Measurements from ENCODE around the gene ANO8.
"Not testable (repeated sequence)": the region's sequence is repeated elsewhere in the genome, so short reads cannot be mapped to it uniquely, and the experiment has no call there.

Gene ANO8

DNA sequence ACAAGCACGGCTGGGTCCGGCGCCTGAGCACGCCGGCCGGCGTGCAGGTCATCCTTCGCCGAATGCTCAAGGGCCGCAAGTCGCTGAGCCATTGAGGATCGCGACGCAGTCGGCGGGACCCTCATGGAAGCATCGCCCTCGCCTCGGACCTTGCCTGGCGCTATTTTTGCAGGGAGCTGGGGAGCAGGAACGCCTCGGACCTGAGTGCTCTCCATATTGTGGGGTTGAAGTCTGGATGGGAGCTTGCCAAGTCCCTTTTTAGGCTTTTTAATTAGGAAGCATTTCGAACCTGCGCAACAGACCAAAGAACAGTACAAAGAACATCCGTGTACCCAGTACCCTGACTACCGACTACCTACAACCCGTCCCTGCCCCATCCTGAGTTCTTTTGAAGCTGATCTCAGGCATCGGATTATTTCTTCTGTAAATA, 28.4 kb downstream of the ANO8 start:
- DNase-seq, result no peak

GRCh38 chr19:17305517-17306284, 29.0 kb downstream of the ANO8 start, which contains the start of gene MRPL34:
TSS of gene MRPL34 (plus strand) at chr19:17305872. CDS start at chr19:17305893, 21 bp downstream.
- peak; percentile 98 for DNase-seq

DNA sequence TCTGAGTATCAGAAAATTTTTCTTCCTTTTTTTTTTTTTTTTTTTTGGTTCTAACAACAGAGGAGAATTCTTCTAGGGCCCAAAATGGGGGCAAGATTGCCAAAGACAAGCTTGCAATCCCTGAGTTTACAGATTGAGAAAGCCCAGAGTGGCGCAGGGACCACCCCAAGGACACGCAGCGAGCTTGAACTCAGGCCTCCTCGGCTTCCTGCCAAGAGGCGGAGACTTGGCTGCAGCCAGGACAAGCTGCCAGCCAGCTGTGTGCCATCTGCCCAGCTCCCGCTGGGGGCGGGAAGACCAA, 29.5 kb downstream of the ANO8 start:
- no peak for DNase-seq

DNA sequence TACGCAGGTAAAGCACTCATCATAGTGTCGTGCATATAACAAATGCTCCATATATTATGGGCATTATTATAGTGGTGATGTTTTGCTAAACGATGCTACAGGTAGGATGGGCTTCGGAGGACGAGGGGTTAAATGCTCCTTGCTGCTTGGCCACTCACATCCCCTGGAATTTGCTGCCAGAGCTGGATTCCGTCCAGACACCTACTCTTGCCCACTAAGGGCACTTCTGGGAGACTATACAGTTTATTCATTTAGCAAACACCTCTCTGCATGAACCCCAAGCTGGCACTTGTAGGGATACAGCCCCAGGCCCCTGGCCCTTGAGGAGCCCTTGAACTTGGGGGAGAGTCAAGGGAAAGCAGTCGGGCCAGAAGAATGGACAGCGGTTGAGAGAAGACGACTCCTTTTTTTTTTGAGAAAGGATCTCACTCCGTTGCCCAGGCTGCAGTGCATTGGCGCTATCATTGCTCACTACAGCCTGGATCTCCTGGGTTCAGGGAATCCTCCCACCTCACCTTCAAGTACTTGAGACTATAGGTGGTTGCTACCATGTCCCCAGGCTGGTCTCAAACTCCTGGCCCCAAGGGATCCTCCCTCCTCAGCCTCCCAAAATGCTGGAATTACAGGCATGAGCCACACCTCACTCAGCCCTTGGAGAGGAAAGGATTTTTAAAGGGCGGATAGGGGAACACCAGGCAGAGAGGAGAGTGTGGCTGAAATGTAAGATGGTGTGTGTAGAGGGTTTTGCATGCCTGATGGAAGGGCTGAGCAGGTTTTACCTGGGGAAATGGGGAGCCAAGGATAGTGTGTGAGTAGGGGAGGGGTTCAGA, 30.1 kb downstream of the ANO8 start:
- DNase-seq, result no peak

GRCh38 chr19:17303940-17304267, 30.8 kb downstream of the ANO8 start:
- DNase-seq, result no peak

DNA sequence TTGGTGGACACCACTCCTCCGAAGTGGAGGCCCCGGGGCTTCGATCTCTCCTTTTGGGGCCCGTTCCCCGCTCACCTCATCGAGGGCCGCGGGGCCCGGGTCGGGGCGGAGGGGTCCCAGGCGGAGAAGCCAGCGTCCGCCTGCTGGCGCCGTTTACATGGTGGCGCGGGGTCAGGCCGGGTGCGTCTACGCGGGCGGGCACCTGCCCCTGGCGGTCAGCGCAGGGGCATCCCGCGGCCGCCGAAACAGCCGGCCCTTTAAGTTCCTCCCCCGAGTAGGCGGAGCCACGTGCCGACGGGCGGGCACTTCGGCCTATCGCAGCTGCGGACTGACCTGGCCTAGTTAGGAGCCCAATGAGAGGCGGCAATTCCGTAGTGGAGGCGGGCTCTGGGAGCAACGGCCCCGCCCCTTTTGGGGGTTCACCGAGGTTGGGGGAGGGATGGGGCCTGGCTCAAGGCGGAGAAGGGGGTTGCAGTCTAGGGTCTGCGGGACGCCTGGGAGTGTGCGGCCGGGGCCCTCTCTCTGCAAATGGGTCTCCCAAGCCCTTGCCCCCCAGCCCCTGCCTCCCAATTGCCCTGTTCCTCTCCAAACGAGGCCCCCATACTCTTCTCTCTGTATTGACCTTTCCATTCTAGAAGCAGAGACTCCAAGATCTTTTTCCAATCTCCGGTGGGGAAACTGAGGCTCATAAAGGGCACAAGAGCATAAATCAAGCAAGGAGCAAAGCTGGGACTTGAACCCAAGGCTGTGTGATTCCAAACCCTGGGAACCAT, 31.3 kb downstream of the ANO8 start, which contains the start of gene ABHD8:
Gene ABHD8, minus strand, starts transcription at position 259 of the 773 bp plus-strand sequence. CDS start 1,809 bp downstream, outside the sequence.
- DNase-seq, result peak; percentile 72

DNA sequence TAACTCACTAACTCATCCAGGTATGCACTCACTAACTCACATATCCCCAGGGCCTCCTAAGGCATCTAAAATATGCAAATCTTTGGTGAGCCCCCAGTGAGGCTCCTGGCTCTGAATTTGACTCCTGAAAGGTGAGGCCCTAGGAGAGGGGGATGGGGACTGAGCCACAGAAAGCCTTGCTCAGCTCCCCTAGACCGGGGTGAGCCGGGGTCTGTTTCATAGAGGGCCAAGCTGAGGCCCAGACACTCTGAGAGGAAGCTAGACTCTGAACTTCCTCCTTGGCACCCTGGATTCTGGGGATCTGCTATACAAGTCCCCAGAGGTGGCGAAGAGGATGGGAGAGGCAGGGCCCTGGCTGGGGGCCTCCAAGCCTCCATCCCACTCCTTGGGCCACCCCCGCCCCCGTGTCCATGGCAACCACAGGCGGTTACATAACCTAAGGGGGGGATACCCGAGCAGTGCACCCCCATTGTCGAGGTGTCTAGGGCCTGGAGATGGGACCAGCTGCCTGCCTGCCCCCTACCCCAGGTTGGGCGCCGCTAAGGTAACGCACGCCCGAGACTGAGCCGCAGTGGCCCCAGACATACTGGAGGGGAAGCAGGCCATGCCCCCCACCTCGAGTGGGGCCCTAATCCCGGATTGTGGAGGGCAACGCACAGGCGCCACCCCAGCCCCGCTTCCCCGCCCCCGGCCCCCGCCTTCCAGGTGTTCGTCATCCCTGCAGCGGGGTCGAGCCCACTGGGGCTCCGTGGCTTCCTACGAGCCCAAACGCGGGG, 32.1 kb downstream of the ANO8 start:
- no peak for DNase-seq

GRCh38 chr19:17300992-17301619, 33.5 kb downstream of the ANO8 start:
- no peak for DNase-seq

- DNase-seq, result no peak
Measured at GRCh38 chr19:17296976-17297375, 37.7 kb downstream of the ANO8 start.

DNA sequence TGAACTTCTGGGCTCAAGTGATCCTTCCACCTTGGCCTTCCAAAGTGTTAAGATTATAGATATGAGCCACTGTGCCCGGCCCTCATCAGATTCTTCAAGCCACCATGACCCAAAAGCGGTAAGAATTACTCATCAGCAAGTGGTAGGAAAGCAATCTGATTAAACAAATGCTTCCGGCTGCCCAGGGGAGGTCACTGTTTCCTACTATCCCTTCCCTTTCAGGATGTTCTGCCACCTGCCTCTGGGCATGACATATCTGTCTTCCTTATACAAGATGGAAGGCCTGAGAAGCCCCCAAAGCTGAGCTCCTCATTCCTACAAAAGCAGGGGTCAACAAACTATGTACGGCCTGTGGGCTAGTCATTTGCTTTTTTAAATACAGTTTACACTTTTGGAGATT, 38.4 kb downstream of the ANO8 start:
- no peak for DNase-seq

GRCh38 chr19:17295551-17295950, 39.1 kb downstream of the ANO8 start:
- DNase-seq, result not testable (repeated sequence)

DNA sequence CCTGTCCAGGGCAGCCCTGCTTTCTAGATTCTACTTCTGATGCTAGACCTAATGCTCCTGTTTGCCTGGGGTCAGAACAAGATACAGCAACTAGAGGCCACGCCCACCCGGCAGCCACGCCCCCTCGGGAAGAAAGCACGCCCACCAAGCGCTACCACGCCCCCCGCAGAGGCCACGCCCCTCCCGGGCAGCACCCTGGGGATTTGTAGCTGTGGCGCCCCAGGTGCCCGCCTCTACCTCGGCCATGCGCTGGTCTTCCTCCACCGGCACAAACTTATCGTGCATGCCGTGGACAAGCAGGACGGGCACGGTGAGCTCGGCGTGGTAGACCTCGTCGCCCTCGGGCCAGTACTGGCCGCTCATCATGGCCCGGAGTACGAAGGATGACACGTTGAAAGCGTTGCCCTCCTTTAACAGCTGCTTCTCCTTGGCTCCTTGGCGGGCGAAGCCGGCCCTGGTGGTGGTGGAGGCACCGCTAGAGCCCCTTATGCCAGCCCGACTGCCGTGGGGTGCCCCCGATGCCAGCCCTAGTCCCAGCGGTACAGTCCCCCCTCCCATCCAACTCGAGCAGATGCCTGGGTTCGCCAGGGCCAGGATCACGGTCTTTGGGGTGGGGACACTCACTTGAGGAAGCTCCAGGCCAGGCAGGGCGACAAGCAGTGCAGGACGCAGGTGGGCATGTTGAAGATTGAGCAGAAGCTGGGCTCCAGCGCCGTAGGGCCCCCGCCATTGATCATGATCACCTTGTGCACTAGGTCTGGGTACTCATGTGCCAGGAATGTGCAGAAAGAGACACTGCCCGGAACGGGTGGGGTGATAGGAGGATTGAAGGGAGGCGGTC, 40.4 kb downstream of the ANO8 start:
- DNase-seq, result no peak

DNA sequence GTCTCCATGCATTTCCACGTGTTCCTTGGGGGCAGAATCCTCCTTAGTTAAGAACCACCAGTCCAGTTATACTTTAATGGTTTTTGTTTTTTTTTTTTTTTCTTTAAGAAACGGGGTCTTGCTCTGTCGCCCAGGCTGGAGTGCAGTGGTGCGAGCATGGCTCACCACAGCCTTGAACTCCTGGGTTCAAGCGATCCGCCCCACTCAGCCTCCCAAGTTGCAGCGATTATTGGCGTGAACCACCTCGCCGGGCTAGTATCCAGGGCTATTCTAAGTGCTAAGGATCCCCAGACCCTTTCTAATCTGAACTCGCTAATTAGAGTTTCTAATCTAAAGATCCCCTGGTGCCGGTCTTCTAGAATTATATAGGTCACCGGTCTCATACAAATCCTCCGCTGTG, 41.0 kb downstream of the ANO8 start:
- no peak for DNase-seq

GRCh38 chr19:17292301-17293074, 42.2 kb downstream of the ANO8 start:
- DNase-seq, result no peak

DNA sequence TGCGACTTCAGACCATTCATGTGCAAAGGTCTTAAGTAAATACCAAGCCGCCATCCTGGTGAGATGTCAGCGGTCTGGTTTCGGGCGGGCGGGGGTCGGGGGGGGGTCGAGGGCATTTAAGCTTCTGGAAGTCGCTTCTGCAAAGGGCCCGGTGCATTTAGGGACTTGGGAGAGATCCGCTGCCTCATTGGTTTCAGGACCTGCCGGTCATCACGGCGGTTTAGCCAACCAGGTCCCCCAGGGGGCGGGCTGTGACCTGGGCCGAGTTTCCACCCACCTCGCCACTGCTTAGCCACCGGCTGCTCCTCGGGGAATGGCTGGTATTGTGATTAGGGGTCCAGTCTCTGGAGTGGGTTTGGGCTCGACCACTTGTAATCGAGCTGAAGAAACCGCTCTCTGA, 45.2 kb downstream of the ANO8 start:
- no peak for DNase-seq

GRCh38 chr19:17286752-17287151, 47.9 kb downstream of the ANO8 start:
- DNase-seq, result no peak

DNA sequence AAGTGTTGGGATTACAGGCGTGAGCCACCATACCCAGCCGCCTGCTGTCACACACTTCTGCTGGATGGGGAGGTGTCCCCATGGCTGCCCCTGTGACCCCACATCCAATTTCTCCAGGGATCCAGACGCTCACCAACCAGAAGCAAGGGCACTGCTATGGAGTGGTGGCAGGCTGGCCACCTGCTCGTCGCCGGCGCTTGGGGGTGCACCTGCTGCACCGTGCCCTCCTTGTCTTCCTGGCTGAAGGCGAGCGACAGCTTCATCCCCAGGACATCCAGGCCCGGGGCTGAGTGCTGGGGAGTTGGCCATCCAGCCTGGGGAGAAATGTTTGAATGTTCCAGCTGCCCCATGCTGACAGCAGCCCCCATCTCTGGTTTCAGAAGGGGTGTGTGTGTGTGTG, 48.4 kb downstream of the ANO8 start:
- no peak for DNase-seq

DNA sequence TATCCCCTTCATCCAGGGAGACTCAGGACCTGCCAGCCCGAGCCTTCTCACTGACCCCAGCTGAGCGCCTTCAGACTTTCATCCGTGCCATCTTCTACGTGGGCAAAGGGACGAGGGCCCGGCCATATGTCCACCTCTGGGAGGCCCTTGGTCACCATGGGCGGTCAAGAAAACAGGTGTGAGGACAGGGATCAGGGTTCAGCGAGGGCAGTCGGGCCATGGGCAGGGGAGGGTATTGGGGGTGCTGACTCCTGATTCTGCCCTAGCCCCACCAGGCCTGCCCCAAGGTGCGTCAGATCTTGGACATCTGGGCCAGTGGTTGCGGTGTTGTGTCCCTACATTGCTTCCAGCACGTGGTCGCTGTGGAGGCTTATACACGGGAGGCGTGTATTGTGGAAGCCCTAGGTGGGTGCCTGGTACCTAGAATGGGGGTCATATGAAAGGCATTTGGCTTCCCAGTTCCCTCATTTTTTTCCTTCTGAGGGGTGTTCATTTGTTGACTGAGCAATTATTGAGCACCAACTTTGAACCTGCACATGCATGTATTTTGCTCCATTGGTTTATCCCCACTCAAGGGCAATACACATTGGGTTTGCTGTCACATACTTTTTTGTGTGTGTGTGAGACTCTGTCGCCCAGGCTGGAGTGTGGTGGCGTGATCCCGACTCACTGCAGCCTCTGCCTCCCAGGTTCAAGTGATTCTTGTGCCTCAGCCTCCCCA, 49.1 kb downstream of the ANO8 start:
- DNase-seq, result no peak

- DNase-seq, result no peak
Measured at GRCh38 chr19:17283504-17283996, 51.1 kb downstream of the ANO8 start.

All from NCI-H1417 treated with DMSO at 0.1 percent for 48 hours (cell line).